ENCODE results near the gene PRSS50.

DNA sequence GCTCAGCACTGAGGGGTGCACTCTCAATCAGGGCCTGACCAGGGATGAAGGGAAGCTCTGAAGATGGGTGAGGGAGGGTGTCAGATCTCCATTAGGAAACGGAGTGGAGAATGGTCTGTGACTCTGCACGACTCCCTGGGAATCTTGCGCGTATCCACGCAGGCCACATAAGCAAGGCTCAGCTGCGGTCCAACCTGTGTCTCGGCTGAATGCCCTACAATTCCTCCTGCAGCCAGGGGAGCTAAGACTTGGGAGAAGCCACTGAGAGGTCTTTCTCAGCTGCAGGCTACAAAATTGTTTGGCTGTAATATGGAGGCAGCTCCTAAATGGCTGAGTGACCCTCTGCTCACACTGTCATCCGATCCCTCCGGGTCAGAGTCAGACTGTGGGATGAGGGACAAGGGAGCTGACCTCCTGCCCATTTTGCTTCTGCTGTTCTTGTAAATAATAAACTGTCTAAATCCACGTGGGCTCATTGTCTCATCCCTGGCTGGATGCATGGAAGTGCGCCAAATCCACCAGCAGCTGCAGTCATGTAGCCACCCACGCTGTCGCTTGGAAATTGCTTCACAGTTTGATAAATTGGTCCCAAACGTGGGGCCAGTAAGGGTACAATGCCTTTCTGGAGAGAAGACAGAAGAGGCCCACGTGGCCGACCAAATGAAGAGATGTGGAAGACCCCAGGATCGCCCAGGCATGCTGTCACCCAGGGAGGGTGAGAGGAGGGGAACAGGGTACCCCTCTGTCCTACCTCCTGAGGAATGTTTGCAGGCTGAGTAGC is 54.7 kb downstream of the PRSS50 start:
- no peak for TF ChIP-seq REST (IDR thresholded peaks at IDR 0.05)
- TF ChIP-seq, protein P1, sequence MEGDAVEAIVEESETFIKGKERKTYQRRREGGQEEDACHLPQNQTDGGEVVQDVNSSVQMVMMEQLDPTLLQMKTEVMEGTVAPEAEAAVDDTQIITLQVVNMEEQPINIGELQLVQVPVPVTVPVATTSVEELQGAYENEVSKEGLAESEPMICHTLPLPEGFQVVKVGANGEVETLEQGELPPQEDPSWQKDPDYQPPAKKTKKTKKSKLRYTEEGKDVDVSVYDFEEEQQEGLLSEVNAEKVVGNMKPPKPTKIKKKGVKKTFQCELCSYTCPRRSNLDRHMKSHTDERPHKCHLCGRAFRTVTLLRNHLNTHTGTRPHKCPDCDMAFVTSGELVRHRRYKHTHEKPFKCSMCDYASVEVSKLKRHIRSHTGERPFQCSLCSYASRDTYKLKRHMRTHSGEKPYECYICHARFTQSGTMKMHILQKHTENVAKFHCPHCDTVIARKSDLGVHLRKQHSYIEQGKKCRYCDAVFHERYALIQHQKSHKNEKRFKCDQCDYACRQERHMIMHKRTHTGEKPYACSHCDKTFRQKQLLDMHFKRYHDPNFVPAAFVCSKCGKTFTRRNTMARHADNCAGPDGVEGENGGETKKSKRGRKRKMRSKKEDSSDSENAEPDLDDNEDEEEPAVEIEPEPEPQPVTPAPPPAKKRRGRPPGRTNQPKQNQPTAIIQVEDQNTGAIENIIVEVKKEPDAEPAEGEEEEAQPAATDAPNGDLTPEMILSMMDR (IDR thresholded peaks at IDR 0.05; ENCODE audit: low read depth, low read length, missing input control) = no peak

Data from liver (tissue), 2 donors.